Gastrocnemius medialis (tissue), 4 donors: ENCODE measurements around the gene PGS1. TPM values are rescaled to one million over a fixed set of nuclear protein-coding genes. Genes with fewer than 3 reads are reported as not detected.

Experiments
- ATAC-seq, 2 donors: fragments of 150-250 bp; one replicate each; pipeline ENCODE4 v1.9.1; 2016
- DNase-seq, 2 donors: peaks; one replicate each; pipeline ENCODE4 v3.0.0-alpha.2; 2019
- H3K27ac ChIP-seq, 4 donors: fragments of 200-600 bp; sonication (generic); 1 replicate in 1 of 4; 2 replicates in 3 of 4; pipeline ENCODE4 v1.5.1; 2016 to 2018; ENCODE audit warnings: mild to moderate bottlenecking in 2 of 4, moderate library complexity in 1 of 4
- H3K27me3 ChIP-seq, 3 donors: fragments of 200-600 bp; sonication (generic) in 2 of 3; 1 replicate in 1 of 3; 2 replicates in 2 of 3; pipeline versions ENCODE4 v1.5.1 to v1.6.0; 2016 to 2019; ENCODE audit warnings: mild to moderate bottlenecking in 1 of 3, moderate library complexity in 1 of 3
- H3K36me3 ChIP-seq, 2 donors: fragments of 200-600 bp; sonication (generic) in 1 of 2; one replicate each; pipeline ENCODE4 v1.5.1; 2017 to 2018
- H3K4me1 ChIP-seq, 2 donors: fragments of 200-600 bp; sonication (generic) in 1 of 2; one replicate each; pipeline ENCODE4 v1.5.1; 2016 to 2017; ENCODE audit warnings: mild to moderate bottlenecking in 2 of 2
- H3K4me3 ChIP-seq, 4 donors: fragments of 200-600 bp; sonication (generic) in 3 of 4; 1 replicate in 1 of 4; 2 replicates in 3 of 4; pipeline ENCODE4 v1.5.1; 2016 to 2019; ENCODE audit warnings: mild to moderate bottlenecking in 2 of 4
- H3K9me3 ChIP-seq, 3 donors: fragments of 200-600 bp; sonication (generic) in 2 of 3; 1 replicate in 1 of 3; 2 replicates in 2 of 3; pipeline ENCODE4 v1.5.1; 2016 to 2019
- CTCF ChIP-seq, 5 experiments: fragments of 450-650 bp in 3 of 5; fragments of 200-600 bp in 2 of 5; sonication (generic) in 2 of 5; IDR thresholded peaks in 4 of 5; conservative IDR thresholded peaks in 1 of 5; 1 replicate in 4 of 5; 2 replicates in 1 of 5; pipeline ENCODE4 v1.5.1; 2016 to 2019; ENCODE audit warnings: antibody characterized with exemption in 5 of 5, mild to moderate bottlenecking in 3 of 5, moderate library complexity in 3 of 5
- POLR2A ChIP-seq, 2 donors: fragments of 450-650 bp; IDR thresholded peaks; one replicate each; pipeline ENCODE4 v1.6.1; 2017; ENCODE audit warnings: antibody characterized with exemption in 2 of 2, mild to moderate bottlenecking in 2 of 2, moderate library complexity in 2 of 2
- in situ Hi-C, 4 donors: fragments of 200-750 bp; cut with MboI; loops; one replicate each; pipeline versions ENCODE4 v1.15.0 to v1.8.0; 2017; ENCODE audit warnings: low sequenced_read_pairs in 4 of 4
- intact Hi-C: fragments of 100-400 bp; cut with DNase I; formaldehyde crosslinking; loops from one replicate; pipeline ENCODE4 v1.15.1; 2023; ENCODE audit warnings: low total_unique reads
- total RNA-seq, 4 donors: library from RNA; depleted of rRNA; stranded (reverse); fragments of >200 nt; gene quantifications; one replicate each; pipeline versions ENCODE4 v1.1.0 to v1.2.3, GENCODE V29; 2016

Gene PGS1
- total RNA-seq, 4 donors from 2014 or later, result 16.6 to 30.0 (median 21.8) TPM

- no peak for ATAC-seq
- intact Hi-C loops, result no loop called here
- in situ Hi-C loops, result no loop called here
- TF ChIP-seq CTCF (IDR thresholded peaks at IDR 0.05 in 4 of 5, conservative IDR thresholded peaks at IDR 0.05 in 1 of 5) (no peak), POLR2A (IDR thresholded peaks at IDR 0.05) (no peak)
- H3K9me3 ChIP-seq, result no peaks in the 10 kb centered on the region
- H3K27me3 ChIP-seq, result no peaks in the 10 kb centered on the region
- no peaks in the 10 kb centered on the region for H3K36me3 ChIP-seq
- H3K27ac ChIP-seq, result peak overlapping the region; percentile 87 to 99 (median 95)
- DNase-seq, result no peak
- peaks cover 36 to 37% of the 10 kb centered on the region in 2 donors for H3K4me1 ChIP-seq
- H3K4me3 ChIP-seq, result no peak overlapping the region
Measured at GRCh38 chr17:78340183-78340955, 38.1 kb upstream of the PGS1 start.

GRCh38 chr17:78341559-78342448 lies 36.6 kb upstream of the PGS1 start:
- Histone ChIP-seq H3K9me3 (no peaks in the 10 kb centered on the region), H3K27me3 (no peaks in the 10 kb centered on the region), H3K4me1 (peaks cover 51 to 52% of the 10 kb centered on the region in 2 donors), H3K36me3 (no peaks in the 10 kb centered on the region), H3K4me3 (peak overlapping the region; percentile 39 to 57 (median 51)), H3K27ac (peak overlapping the region; percentile 87 to 99 (median 95))
- intact Hi-C loops, result no loop called here
- ATAC-seq (peak; percentile 39 to 45), DNase-seq (peak; percentile 69 to 84)
- in situ Hi-C loops, result no loop called here
- TF ChIP-seq CTCF (IDR thresholded peaks at IDR 0.05 in 4 of 5, conservative IDR thresholded peaks at IDR 0.05 in 1 of 5) (peak in 2 of 5 experiments; percentile 10 to 29), POLR2A (IDR thresholded peaks at IDR 0.05) (peak; percentile 43 to 63)

GRCh38 chr17:78342449-78343186 lies 35.8 kb upstream of the PGS1 start:
- intact Hi-C loops, result no loop called here
- DNase-seq (peak; percentile 60 to 79), ATAC-seq (peak; percentile 57 to 68)
- in situ Hi-C loops, result no loop called here
- TF ChIP-seq CTCF (IDR thresholded peaks at IDR 0.05 in 4 of 5, conservative IDR thresholded peaks at IDR 0.05 in 1 of 5) (no peak), POLR2A (IDR thresholded peaks at IDR 0.05) (peak in 1 of 2 donors; percentile 16)
- no peaks in the 10 kb centered on the region for H3K27me3 ChIP-seq
- H3K4me3 ChIP-seq, result peak overlapping the region; percentile 39 to 57 (median 51)
- H3K27ac ChIP-seq, result peak overlapping the region; percentile 87 to 99 (median 95)
- H3K4me1 ChIP-seq, result peaks cover 59 to 60% of the 10 kb centered on the region in 2 donors
- no peaks in the 10 kb centered on the region for H3K9me3 ChIP-seq
- H3K36me3 ChIP-seq, result no peaks in the 10 kb centered on the region

- ATAC-seq, result peak in 1 of 2 donors; percentile 7
- no peaks in the 10 kb centered on the region for H3K27me3 ChIP-seq
- H3K27ac ChIP-seq, result peak overlapping the region; percentile 87 to 99 (median 95)
- no peaks in the 10 kb centered on the region for H3K9me3 ChIP-seq
- in situ Hi-C loops, result no loop called here
- no peaks in the 10 kb centered on the region for H3K36me3 ChIP-seq
- intact Hi-C loops, result no loop called here
- TF ChIP-seq CTCF (IDR thresholded peaks at IDR 0.05 in 4 of 5, conservative IDR thresholded peaks at IDR 0.05 in 1 of 5) (no peak), POLR2A (IDR thresholded peaks at IDR 0.05) (no peak)
- DNase-seq, result peak; percentile 54 to 64
- peak overlapping the region in 1 of 4 donors; percentile 13 for H3K4me3 ChIP-seq
- peaks cover 64% of the 10 kb centered on the region in 2 donors for H3K4me1 ChIP-seq
Measured at GRCh38 chr17:78343187-78343542, 35.3 kb upstream of the PGS1 start.
